Activated T-cell treated with anti-CD3 and anti-CD28 coated beads, Interleukin-2, amount 50 U/mL, for 1 hour (primary cell): Measurements from ENCODE around the gene CDH13.

Experiments used
- DNase-seq: peaks from one replicate; pipeline ENCODE4 v3.0.0-alpha.2; 2020

The CDH13 gene

GRCh38 chr16:83010776-83011720 lies 384.3 kb downstream of the CDH13 start:
- no peak for DNase-seq

- no peak for DNase-seq
Observed at GRCh38 chr16:83011939-83012338, 385.2 kb downstream of the CDH13 start.

GRCh38 chr16:83013071-83013470 lies 386.3 kb downstream of the CDH13 start:
- no peak for DNase-seq

- no peak for DNase-seq
Observed at GRCh38 chr16:83019963-83020362, 393.2 kb downstream of the CDH13 start.

- DNase-seq = no peak
Observed at GRCh38 chr16:83021045-83021444, 394.3 kb downstream of the CDH13 start.

- DNase-seq = no peak
Observed at GRCh38 chr16:83021746-83022145, 395.0 kb downstream of the CDH13 start.

- DNase-seq = no peak
Observed at GRCh38 chr16:83023011-83023410, 396.2 kb downstream of the CDH13 start.

- DNase-seq = no peak
Observed at GRCh38 chr16:83023640-83024039, 396.9 kb downstream of the CDH13 start.

GRCh38 chr16:83027973-83028372 lies 401.2 kb downstream of the CDH13 start:
- no peak for DNase-seq

GRCh38 chr16:83029467-83029866 lies 402.7 kb downstream of the CDH13 start:
- no peak for DNase-seq

GRCh38 chr16:83031524-83031923 lies 404.8 kb downstream of the CDH13 start:
- no peak for DNase-seq

GRCh38 chr16:83037102-83037501 lies 410.3 kb downstream of the CDH13 start:
- no peak for DNase-seq

- DNase-seq = no peak
Observed at GRCh38 chr16:83037884-83038283, 411.1 kb downstream of the CDH13 start.

- no peak for DNase-seq
Observed at GRCh38 chr16:83040174-83040573, 413.4 kb downstream of the CDH13 start.

- DNase-seq = no peak
Observed at GRCh38 chr16:83044589-83044988, 417.8 kb downstream of the CDH13 start.

GRCh38 chr16:83045790-83046189 lies 419.0 kb downstream of the CDH13 start:
- DNase-seq = no peak

- no peak for DNase-seq
Observed at GRCh38 chr16:83046664-83047063, 419.9 kb downstream of the CDH13 start.

GRCh38 chr16:83051451-83051850 lies 424.7 kb downstream of the CDH13 start:
- no peak for DNase-seq

- DNase-seq = no peak
Observed at GRCh38 chr16:83054283-83054682, 427.5 kb downstream of the CDH13 start.

- DNase-seq = no peak
Observed at GRCh38 chr16:83058376-83058775, 431.6 kb downstream of the CDH13 start.

GRCh38 chr16:83059237-83059636 lies 432.5 kb downstream of the CDH13 start:
- DNase-seq = no peak

- no peak for DNase-seq
Observed at GRCh38 chr16:83066011-83066410, 439.2 kb downstream of the CDH13 start.

- DNase-seq = no peak
Observed at GRCh38 chr16:83066881-83067280, 440.1 kb downstream of the CDH13 start.

GRCh38 chr16:83068686-83069085 lies 441.9 kb downstream of the CDH13 start:
- DNase-seq = no peak
